NCI-H345 (cell line): Measurements from ENCODE around the gene OR5C1.
"Not testable (repeated sequence)": the region's sequence is repeated elsewhere in the genome, so short reads cannot be mapped to it uniquely, and the experiment has no call there.

Experiments used
- DNase-seq: peaks from one replicate; lab custom pipeline; 2025; lab: John Stamatoyannopoulos, UW

OR5C1 gene

GRCh38 chr9:122812736-122813135, 24.0 kb downstream of the OR5C1 start:
- DNase-seq = no peak

- DNase-seq = no peak
Observed at GRCh38 chr9:122814545-122814944, 25.8 kb downstream of the OR5C1 start.

GRCh38 chr9:122815544-122815943, 26.8 kb downstream of the OR5C1 start:
- no peak for DNase-seq

GRCh38 chr9:122816163-122816867, 27.6 kb downstream of the OR5C1 start:
- no peak for DNase-seq

- DNase-seq = no peak
Observed at GRCh38 chr9:122819326-122819725, 30.6 kb downstream of the OR5C1 start.

GRCh38 chr9:122819791-122820489, 31.2 kb downstream of the OR5C1 start:
- DNase-seq = no peak

- no peak for DNase-seq
Observed at GRCh38 chr9:122820490-122820845, 31.7 kb downstream of the OR5C1 start.

- DNase-seq = no peak
Observed at GRCh38 chr9:122821278-122821943, 32.7 kb downstream of the OR5C1 start.

- no peak for DNase-seq
Observed at GRCh38 chr9:122822056-122822455, 33.3 kb downstream of the OR5C1 start.

- no peak for DNase-seq
Observed at GRCh38 chr9:122822938-122823337, 34.2 kb downstream of the OR5C1 start.

- DNase-seq = peak; percentile 53
Observed at GRCh38 chr9:122827761-122828093, 39.0 kb downstream of the OR5C1 start.

- DNase-seq = not testable (repeated sequence)
Observed at GRCh38 chr9:122828965-122829284, 40.2 kb downstream of the OR5C1 start.

GRCh38 chr9:122832194-122832593, 43.5 kb downstream of the OR5C1 start:
- DNase-seq = no peak

GRCh38 chr9:122835313-122835731, 46.6 kb downstream of the OR5C1 start:
- no peak for DNase-seq

- no peak for DNase-seq
Observed at GRCh38 chr9:122837266-122837850, 48.6 kb downstream of the OR5C1 start.

- DNase-seq = not testable (repeated sequence)
Observed at GRCh38 chr9:122838441-122838840, 49.7 kb downstream of the OR5C1 start.
